Keratinocyte (primary cell): ENCODE data around the gene TEX26. TPM values are rescaled to one million over a fixed set of nuclear protein-coding genes. Genes with fewer than 3 reads are reported as not detected.

ENCODE experiments used
- DNase-seq: peaks from one replicate; pipeline ENCODE4 v3.0.0-alpha.2; 2011; ENCODE audit warnings: low read depth, missing footprints, low spot score
- FAIRE-seq: peaks from 2 replicates; lab custom pipeline; 2011; peaks lifted over from hg19 to GRCh38; lab: Jason Lieb, UNC
- H2AFZ ChIP-seq: 2 replicates; pipeline ENCODE4 v1.6.0; 2012; ENCODE audit warnings: low read length, control low read depth, inconsistent platforms; ENCODE audit not compliant: control insufficient read depth
- H3K27ac ChIP-seq: 2 replicates; pipeline ENCODE4 v1.5.1; 2011; ENCODE audit warnings: low read length; ENCODE audit not compliant: control insufficient read depth, insufficient read depth
- H3K27me3 ChIP-seq: 3 replicates; pipeline ENCODE4 v1.6.0; 2011; ENCODE audit warnings: low read length; ENCODE audit not compliant: control insufficient read depth, insufficient read depth; ENCODE audit errors: extremely low read depth
- H3K36me3 ChIP-seq, 2 experiments: 2 replicates in 1 of 2; 3 replicates in 1 of 2; pipeline ENCODE4 v1.5.1; 2011; ENCODE audit warnings: low read length in 2 of 2, mild to moderate bottlenecking in 1 of 2; ENCODE audit not compliant: control insufficient read depth in 2 of 2, insufficient read depth in 2 of 2; ENCODE audit errors: extremely low read depth in 1 of 2
- H3K4me1 ChIP-seq: 3 replicates; pipeline ENCODE4 v1.5.1; 2011; ENCODE audit warnings: low read length; ENCODE audit not compliant: control insufficient read depth, insufficient read depth; ENCODE audit errors: extremely low read depth
- H3K4me2 ChIP-seq: 3 replicates; pipeline ENCODE4 v1.6.0; 2011; ENCODE audit warnings: low read depth, low read length; ENCODE audit not compliant: control insufficient read depth, insufficient read depth; ENCODE audit errors: extremely low read depth
- H3K4me3 ChIP-seq, 3 experiments: fragments of 200-600 bp in 1 of 3; sonication (generic) in 1 of 3; 2 replicates in 2 of 3; 3 replicates in 1 of 3; pipeline ENCODE4 v1.5.1; 2011 to 2016; ENCODE audit warnings: low read length in 3 of 3, mild to moderate bottlenecking in 3 of 3, control low read depth in 2 of 3, inconsistent platforms in 1 of 3, low read depth in 1 of 3, mixed read lengths in 1 of 3, mixed run types in 1 of 3, moderate library complexity in 1 of 3; ENCODE audit not compliant: control insufficient read depth in 2 of 3, insufficient read depth in 2 of 3; ENCODE audit errors: extremely low read depth in 1 of 3
- H3K79me2 ChIP-seq: 2 replicates; pipeline ENCODE4 v1.6.0; 2012; ENCODE audit warnings: low read length; ENCODE audit not compliant: control insufficient read depth, insufficient read depth
- H3K9ac ChIP-seq: 3 replicates; pipeline ENCODE4 v1.6.0; 2011; ENCODE audit warnings: low read length; ENCODE audit not compliant: control insufficient read depth, insufficient read depth; ENCODE audit errors: extremely low read depth
- H3K9me1 ChIP-seq: 3 replicates; pipeline ENCODE4 v1.6.0; 2011; ENCODE audit warnings: low read length; ENCODE audit not compliant: control insufficient read depth, insufficient read depth; ENCODE audit errors: extremely low read depth
- H3K9me3 ChIP-seq: 2 replicates; pipeline ENCODE4 v1.5.1; 2012; ENCODE audit warnings: low read depth, low read length; ENCODE audit not compliant: control insufficient read depth
- H4K20me1 ChIP-seq: 3 replicates; pipeline ENCODE4 v1.6.0; 2011; ENCODE audit warnings: low read length; ENCODE audit not compliant: control insufficient read depth, insufficient read depth; ENCODE audit errors: extremely low read depth
- EZH2 ChIP-seq: IDR thresholded peaks from one replicate; pipeline ENCODE4 v1.6.1; 2012; ENCODE audit warnings: inconsistent platforms, mild to moderate bottlenecking, low read length, moderate library complexity
- dilution Hi-C: fragments of 300-500 bp; cut with MboI; formaldehyde crosslinking; loops from one replicate; pipeline ENCODE4 v1.7.0; 2020; ENCODE audit warnings: low sequenced_read_pairs; ENCODE audit not compliant: extremely low pct_ligation_motif_present
- polyA plus RNA-seq, 5 experiments: library from polyadenylated mRNA; depleted of rRNA in 3 of 5; stranded (reverse) in 3 of 5; stranded (forward) in 1 of 5; unstranded in 1 of 5; fragments of >200 nt; gene quantifications; 1 replicate in 1 of 5; 2 replicates in 3 of 5; 3 replicates in 1 of 5; pipeline versions ENCODE4 v1.2.1 to v1.2.3, GENCODE V29; 2011 to 2012; ENCODE audit warnings: missing spikeins in 2 of 5, low read depth in 1 of 5, low replicate concordance in 1 of 5
- TF ChIP-seq, protein P1 (sequence below), 3 experiments: IDR thresholded peaks in 1 of 3; conservative IDR thresholded peaks in 1 of 3; optimal IDR thresholded peaks in 1 of 3; 2 replicates in 2 of 3; 3 replicates in 1 of 3; pipeline versions ENCODE3 to v1.5.1; 2011; ENCODE audit warnings: low read length in 3 of 3, mild to moderate bottlenecking in 3 of 3, moderate library complexity in 2 of 3, control low read depth in 1 of 3, inconsistent platforms in 1 of 3; ENCODE audit not compliant: insufficient read depth in 2 of 3; ENCODE audit errors: extremely low read depth in 1 of 3

TEX26 gene
- polyA plus RNA-seq, 1 donor (not counting 4 experiments of a cell fraction or from before 2014, with no cell fraction given) = not detected

DNA sequence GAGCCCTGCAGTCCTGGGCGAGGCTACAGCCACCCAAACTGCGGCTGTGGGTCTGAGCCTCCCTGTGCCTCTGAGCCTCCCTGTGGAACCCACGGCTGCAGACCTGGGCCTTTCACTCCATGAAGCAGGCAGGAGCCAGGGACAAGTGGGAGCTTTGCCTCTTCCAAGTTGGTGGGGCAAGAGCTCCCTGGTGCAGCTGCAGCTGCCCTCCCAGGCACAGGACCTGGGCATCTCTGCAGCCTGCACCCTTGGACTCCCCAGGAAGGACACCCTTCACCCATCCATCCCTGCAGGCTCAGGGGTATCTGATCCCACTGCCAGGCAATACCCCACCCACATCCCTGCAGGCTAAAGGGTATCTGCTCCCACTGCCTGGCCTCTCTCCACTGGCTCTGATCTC, 2.3 kb downstream of the TEX26 start:
- Histone ChIP-seq H3K36me3 (no peaks in the 10 kb centered on the region), H3K79me2 (no peaks in the 10 kb centered on the region), H4K20me1 (no peaks in the 10 kb centered on the region), H3K9ac (no peak overlapping the region), H3K9me3 (no peaks in the 10 kb centered on the region), H3K4me1 (no peaks in the 10 kb centered on the region), H3K4me3 (no peak overlapping the region), H3K9me1 (no peaks in the 10 kb centered on the region), H3K27me3 (peaks cover 17% of the 10 kb centered on the region), H3K27ac (no peak overlapping the region), H3K4me2 (no peak overlapping the region), H2AFZ (no peak overlapping the region)
- DNase-seq = no peak
- no peak for FAIRE-seq
- dilution Hi-C loops = no loop called here
- TF ChIP-seq, protein P1, sequence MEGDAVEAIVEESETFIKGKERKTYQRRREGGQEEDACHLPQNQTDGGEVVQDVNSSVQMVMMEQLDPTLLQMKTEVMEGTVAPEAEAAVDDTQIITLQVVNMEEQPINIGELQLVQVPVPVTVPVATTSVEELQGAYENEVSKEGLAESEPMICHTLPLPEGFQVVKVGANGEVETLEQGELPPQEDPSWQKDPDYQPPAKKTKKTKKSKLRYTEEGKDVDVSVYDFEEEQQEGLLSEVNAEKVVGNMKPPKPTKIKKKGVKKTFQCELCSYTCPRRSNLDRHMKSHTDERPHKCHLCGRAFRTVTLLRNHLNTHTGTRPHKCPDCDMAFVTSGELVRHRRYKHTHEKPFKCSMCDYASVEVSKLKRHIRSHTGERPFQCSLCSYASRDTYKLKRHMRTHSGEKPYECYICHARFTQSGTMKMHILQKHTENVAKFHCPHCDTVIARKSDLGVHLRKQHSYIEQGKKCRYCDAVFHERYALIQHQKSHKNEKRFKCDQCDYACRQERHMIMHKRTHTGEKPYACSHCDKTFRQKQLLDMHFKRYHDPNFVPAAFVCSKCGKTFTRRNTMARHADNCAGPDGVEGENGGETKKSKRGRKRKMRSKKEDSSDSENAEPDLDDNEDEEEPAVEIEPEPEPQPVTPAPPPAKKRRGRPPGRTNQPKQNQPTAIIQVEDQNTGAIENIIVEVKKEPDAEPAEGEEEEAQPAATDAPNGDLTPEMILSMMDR (optimal IDR thresholded peaks at IDR 0.05 in 1 of 3, IDR thresholded peaks at IDR 0.05 in 1 of 3, conservative IDR thresholded peaks at IDR 0.05 in 1 of 3; ENCODE audit: extremely low read depth in 1 of 3, insufficient read depth in 2 of 3, low read length in 3 of 3) = no peak
- no peak for TF ChIP-seq EZH2

DNA sequence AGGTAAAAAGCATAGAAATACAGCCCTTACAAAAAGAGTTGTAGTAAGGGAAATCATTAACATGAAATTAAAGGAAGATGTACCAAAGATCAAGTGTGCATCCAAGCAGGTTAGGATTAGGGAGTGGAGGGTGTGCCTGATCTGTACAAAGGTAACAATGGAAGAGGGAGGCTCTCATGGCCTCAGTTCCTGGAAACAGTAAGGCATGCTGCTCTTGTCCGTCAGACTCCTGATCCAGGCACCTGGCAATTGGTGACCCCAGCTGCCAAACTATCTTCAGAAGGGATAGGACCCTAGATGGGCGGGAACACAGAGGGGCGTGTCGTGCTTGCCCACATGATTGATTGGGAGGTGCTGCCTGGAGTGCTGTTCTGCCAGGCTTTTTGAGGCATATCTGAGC, 4.5 kb downstream of the TEX26 start:
- DNase-seq (no peak), FAIRE-seq (no peak)
- Histone ChIP-seq H3K79me2 (no peaks in the 10 kb centered on the region), H3K9me1 (no peaks in the 10 kb centered on the region), H2AFZ (no peak overlapping the region), H3K27me3 (peaks cover 13% of the 10 kb centered on the region), H4K20me1 (no peaks in the 10 kb centered on the region), H3K9ac (no peak overlapping the region), H3K27ac (no peak overlapping the region), H3K4me3 (no peak overlapping the region), H3K9me3 (no peaks in the 10 kb centered on the region), H3K4me2 (no peak overlapping the region), H3K36me3 (no peaks in the 10 kb centered on the region), H3K4me1 (no peaks in the 10 kb centered on the region)
- dilution Hi-C loops = no loop called here
- TF ChIP-seq, protein P1 (optimal IDR thresholded peaks at IDR 0.05 in 1 of 3, IDR thresholded peaks at IDR 0.05 in 1 of 3, conservative IDR thresholded peaks at IDR 0.05 in 1 of 3; ENCODE audit: extremely low read depth in 1 of 3, insufficient read depth in 2 of 3, low read length in 3 of 3) = no peak
- TF ChIP-seq EZH2 = no peak
